ENCODE data around the gene MAPK8.
A peak's percentile ranks its signal among the peaks of the same experiment; 100 is the strongest.

The MAPK8 gene

GRCh38 chr10:48475943-48476278 lies 169.4 kb downstream of the MAPK8 start:
- peak overlapping the region in 4 of 11 experiments; percentile 39 to 64 (median 58); a peak in 8 of 22 replicates for H3K9ac ChIP-seq
- peak overlapping the region; percentile 46 to 99 (median 90) for H3K4me2 ChIP-seq
- TF ChIP-seq Cebpa-rat (IDR thresholded peaks at IDR 0.05): no peak
- peak overlapping the region in 6 of 11 experiments; percentile 42 to 78 (median 74); a peak in 13 of 22 replicates for H3K27ac ChIP-seq
- H3K36me3 ChIP-seq: peaks cover 0 to 5% (median 0%) of the 10 kb centered on the region in 11 experiments; a peak in 2 of 22 replicates
- H4K20me1 ChIP-seq: peaks cover 0 to 18% (median 0%) of the 10 kb centered on the region in 11 experiments; a peak in 3 of 22 replicates
- peaks cover 0 to 7% (median 0%) of the 10 kb centered on the region in 11 experiments; a peak in 2 of 22 replicates for H3K9me3 ChIP-seq (replicated peaks in 1 of 11)
- H3K4me3 ChIP-seq: peak overlapping the region in 2 of 10 experiments; percentile 5 to 32; a peak in 3 of 20 replicates
- peaks cover 36 to 68% (median 51%) of the 10 kb centered on the region in 10 experiments for H3K4me1 ChIP-seq
- H3K27me3 ChIP-seq: no peaks in the 10 kb centered on the region

DNA sequence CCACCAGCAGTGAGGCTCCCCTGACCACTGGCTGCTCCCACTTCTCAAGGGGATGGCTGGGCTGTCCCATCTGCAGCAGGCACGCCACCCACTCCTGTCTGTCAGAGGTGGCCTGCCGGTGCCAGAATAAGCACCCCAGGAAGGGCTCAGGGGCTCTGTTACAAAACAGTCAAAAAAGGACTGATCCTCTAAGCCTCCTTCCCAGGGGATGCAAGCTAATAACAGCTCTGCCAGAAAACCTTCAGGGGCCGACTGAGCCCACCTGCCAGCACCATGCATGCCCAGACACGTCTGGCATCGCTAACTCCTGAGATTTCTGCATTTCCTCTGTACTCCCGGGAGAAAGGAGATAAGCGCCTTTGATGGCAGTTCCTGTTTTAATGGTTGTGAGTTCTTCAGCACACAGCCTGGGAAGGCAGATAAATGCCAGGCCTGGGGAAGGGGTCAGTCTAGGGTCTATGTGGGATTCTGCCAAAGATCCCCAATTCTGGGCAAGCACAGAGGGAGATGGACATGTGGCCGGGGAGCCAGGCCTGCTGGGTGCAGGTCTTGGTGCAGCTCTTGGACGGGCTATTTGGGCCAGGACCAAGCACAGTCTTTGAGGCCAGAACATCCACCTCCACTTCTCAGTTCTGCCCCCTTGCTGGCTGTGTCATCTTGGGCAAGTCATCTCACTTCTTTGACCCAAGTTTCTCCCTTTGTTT lies 170.0 kb downstream of the MAPK8 start:
- TF ChIP-seq Cebpa-rat (IDR thresholded peaks at IDR 0.05): no peak
- peaks cover 0 to 18% (median 0%) of the 10 kb centered on the region in 11 experiments; a peak in 3 of 22 replicates for H4K20me1 ChIP-seq
- peak overlapping the region; percentile 46 to 99 (median 90) for H3K4me2 ChIP-seq
- peak overlapping the region in 2 of 10 experiments; percentile 5 to 32; a peak in 3 of 20 replicates for H3K4me3 ChIP-seq
- H3K27ac ChIP-seq: peak overlapping the region in 6 of 11 experiments; percentile 42 to 78 (median 74); a peak in 13 of 22 replicates
- H3K36me3 ChIP-seq: peaks cover 0 to 5% (median 0%) of the 10 kb centered on the region in 11 experiments; a peak in 2 of 22 replicates
- peaks cover 31 to 65% (median 52%) of the 10 kb centered on the region in 10 experiments for H3K4me1 ChIP-seq
- no peaks in the 10 kb centered on the region for H3K27me3 ChIP-seq
- H3K9me3 ChIP-seq (replicated peaks in 1 of 11): peaks cover 0 to 7% (median 0%) of the 10 kb centered on the region in 11 experiments; a peak in 2 of 22 replicates
- peak overlapping the region in 4 of 11 experiments; percentile 39 to 64 (median 58); a peak in 8 of 22 replicates for H3K9ac ChIP-seq

- peak overlapping the region in 8 of 11 experiments; percentile 46 to 97 (median 88); a peak in 11 of 22 replicates for H3K4me2 ChIP-seq
- H3K9ac ChIP-seq: no peak overlapping the region
- H3K36me3 ChIP-seq: peaks cover 0 to 5% (median 0%) of the 10 kb centered on the region in 11 experiments; a peak in 2 of 22 replicates
- TF ChIP-seq Cebpa-rat (IDR thresholded peaks at IDR 0.05): no peak
- peak overlapping the region in 2 of 11 experiments; percentile 27 to 78; a peak in 2 of 22 replicates for H3K27ac ChIP-seq
- H3K27me3 ChIP-seq: no peaks in the 10 kb centered on the region
- no peak overlapping the region for H3K4me3 ChIP-seq
- H4K20me1 ChIP-seq: peaks cover 0 to 18% (median 0%) of the 10 kb centered on the region in 11 experiments; a peak in 3 of 22 replicates
- peaks cover 0 to 7% (median 0%) of the 10 kb centered on the region in 11 experiments; a peak in 2 of 22 replicates for H3K9me3 ChIP-seq (replicated peaks in 1 of 11)
- H3K4me1 ChIP-seq: peaks cover 26 to 65% (median 52%) of the 10 kb centered on the region in 10 experiments
Observed at GRCh38 chr10:48477141-48477540, 170.7 kb downstream of the MAPK8 start.

GRCh38 chr10:48477616-48478015 lies 171.1 kb downstream of the MAPK8 start:
- Histone ChIP-seq H3K36me3 (peaks cover 0 to 5% (median 0%) of the 10 kb centered on the region in 11 experiments; a peak in 2 of 22 replicates), H3K4me1 (peaks cover 26 to 65% (median 52%) of the 10 kb centered on the region in 10 experiments), H3K27me3 (no peaks in the 10 kb centered on the region), H4K20me1 (peaks cover 0 to 18% (median 0%) of the 10 kb centered on the region in 11 experiments; a peak in 3 of 22 replicates), H3K4me2 (0 out of 22 replicates have a peak overlapping the region, but pooled peaks of 1 of the 11 experiments have one; percentile 93), H3K4me3 (no peak overlapping the region), H3K27ac (0 out of 22 replicates have a peak overlapping the region, but pooled peaks of 1 of the 11 experiments have one; percentile 78), H3K9ac (no peak overlapping the region), H3K9me3 (replicated peaks in 1 of 11) (peaks cover 0 to 5% (median 0%) of the 10 kb centered on the region in 11 experiments; a peak in 2 of 22 replicates)
- no peak for TF ChIP-seq Cebpa-rat (IDR thresholded peaks at IDR 0.05)

DNA sequence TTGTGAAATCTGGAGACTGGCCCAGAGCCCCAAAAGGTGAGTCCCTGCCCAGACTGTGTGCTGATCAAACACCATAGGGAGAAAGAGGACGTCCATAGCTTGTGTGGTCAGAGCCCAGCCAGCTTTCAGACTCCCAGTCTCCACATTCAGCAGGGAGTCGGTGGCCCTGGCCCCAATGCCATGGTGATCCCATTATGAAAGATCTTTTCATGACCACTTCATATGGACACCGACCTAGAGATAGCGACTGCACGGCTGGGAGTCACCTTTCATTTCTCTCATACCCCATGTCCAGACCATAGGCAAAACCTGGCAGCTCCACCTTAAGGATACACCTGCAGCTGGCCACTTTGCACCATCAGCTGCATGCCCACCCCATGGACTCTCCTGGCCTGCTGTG lies 172.0 kb downstream of the MAPK8 start:
- Histone ChIP-seq H3K27me3 (no peaks in the 10 kb centered on the region), H3K9me3 (replicated peaks in 1 of 11) (no peaks in the 10 kb centered on the region), H3K4me3 (no peak overlapping the region), H3K36me3 (peaks cover 0 to 4% (median 0%) of the 10 kb centered on the region in 11 experiments; a peak in 2 of 22 replicates), H3K4me1 (peaks cover 26 to 65% (median 52%) of the 10 kb centered on the region in 10 experiments), H3K4me2 (0 out of 22 replicates have a peak overlapping the region, but pooled peaks of 1 of the 11 experiments have one; percentile 14), H4K20me1 (peaks cover 0 to 18% (median 0%) of the 10 kb centered on the region in 11 experiments; a peak in 3 of 22 replicates), H3K27ac (no peak overlapping the region; a peak in 1 of 22 replicates), H3K9ac (no peak overlapping the region)
- no peak for TF ChIP-seq Cebpa-rat (IDR thresholded peaks at IDR 0.05)

GRCh38 chr10:48478980-48479811 lies 172.7 kb downstream of the MAPK8 start:
- Histone ChIP-seq H3K4me1 (peaks cover 26 to 65% (median 51%) of the 10 kb centered on the region in 10 experiments), H3K27ac (no peak overlapping the region), H3K4me2 (peak overlapping the region in 8 of 11 experiments; percentile 14 to 45 (median 17); a peak in 12 of 22 replicates), H3K27me3 (no peaks in the 10 kb centered on the region), H3K36me3 (no peaks in the 10 kb centered on the region; a peak in 1 of 22 replicates), H3K9ac (no peak overlapping the region), H3K4me3 (no peak overlapping the region), H4K20me1 (peaks cover 0 to 18% (median 0%) of the 10 kb centered on the region in 11 experiments; a peak in 3 of 22 replicates), H3K9me3 (replicated peaks in 1 of 11) (no peaks in the 10 kb centered on the region)
- TF ChIP-seq Cebpa-rat (IDR thresholded peaks at IDR 0.05): no peak

GRCh38 chr10:48480397-48481374 lies 174.2 kb downstream of the MAPK8 start:
- Histone ChIP-seq H3K9me3 (replicated peaks in 1 of 11) (no peaks in the 10 kb centered on the region), H4K20me1 (peaks cover 0 to 18% (median 0%) of the 10 kb centered on the region in 11 experiments; a peak in 3 of 22 replicates), H3K27me3 (no peaks in the 10 kb centered on the region), H3K4me1 (peaks cover 12 to 50% (median 36%) of the 10 kb centered on the region in 10 experiments), H3K4me2 (peak overlapping the region in 7 of 11 experiments; percentile 4 to 39 (median 30); a peak in 9 of 22 replicates), H3K4me3 (no peak overlapping the region), H3K27ac (peak overlapping the region in 1 of 11 experiments; percentile 19; a peak in 1 of 22 replicates), H3K9ac (no peak overlapping the region), H3K36me3 (no peaks in the 10 kb centered on the region; a peak in 1 of 22 replicates)
- no peak for TF ChIP-seq Cebpa-rat (IDR thresholded peaks at IDR 0.05)
